Stimulated activated CD4-positive, alpha-beta T cell treated with anti-CD3 and anti-CD28 coated beads, Interleukin-2, amount 100 ng/mL, for 4 hours (primary cell): Measurements from ENCODE around the gene ARRB1.
"Not testable (repeated sequence)": the region's sequence is repeated elsewhere in the genome, so short reads cannot be mapped to it uniquely, and the experiment has no call there.

Source experiments
- DNase-seq: peaks from one replicate; pipeline ENCODE4 v3.0.0-alpha.2; 2020; ENCODE audit warnings: low read depth

The ARRB1 gene

DNA sequence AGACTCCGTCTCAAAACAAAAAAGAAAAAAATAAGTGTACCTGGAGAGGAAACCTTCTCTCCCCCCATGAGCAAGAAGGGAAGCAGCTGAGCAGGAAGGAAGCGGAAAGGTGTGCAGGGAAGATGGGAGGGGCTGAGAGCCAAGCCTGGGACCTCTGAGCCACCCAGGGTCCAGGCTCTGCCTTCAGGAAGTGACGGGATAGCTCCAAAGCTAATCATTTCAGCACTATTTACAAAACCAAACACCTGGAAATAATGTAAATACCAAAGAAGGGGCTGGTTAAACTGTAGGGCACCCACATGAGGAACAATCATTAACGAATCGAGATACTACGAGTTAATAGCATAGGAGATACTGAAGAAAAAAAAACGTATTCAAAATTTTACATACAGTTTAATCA lies 27.9 kb downstream of the ARRB1 start:
- no peak for DNase-seq

DNA sequence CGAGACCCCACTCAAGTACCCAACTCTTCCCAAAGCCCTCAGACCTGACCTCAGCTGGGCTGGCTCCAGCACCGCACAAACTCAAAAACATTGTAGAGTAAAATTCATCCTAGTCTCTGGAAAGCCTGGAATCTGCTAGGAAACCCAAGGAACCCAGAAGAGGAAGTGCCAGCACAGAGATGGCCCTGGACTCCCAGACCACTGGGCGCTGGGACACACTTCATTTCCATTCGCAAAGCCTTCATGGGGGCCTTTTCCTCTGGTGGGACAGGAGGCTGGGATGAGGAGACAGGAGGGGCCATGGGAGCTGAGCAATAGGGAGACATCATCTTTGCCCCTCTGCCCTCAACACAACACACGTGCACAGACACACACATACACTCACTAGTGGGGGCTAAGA lies 30.8 kb downstream of the ARRB1 start:
- DNase-seq, result no peak

DNA sequence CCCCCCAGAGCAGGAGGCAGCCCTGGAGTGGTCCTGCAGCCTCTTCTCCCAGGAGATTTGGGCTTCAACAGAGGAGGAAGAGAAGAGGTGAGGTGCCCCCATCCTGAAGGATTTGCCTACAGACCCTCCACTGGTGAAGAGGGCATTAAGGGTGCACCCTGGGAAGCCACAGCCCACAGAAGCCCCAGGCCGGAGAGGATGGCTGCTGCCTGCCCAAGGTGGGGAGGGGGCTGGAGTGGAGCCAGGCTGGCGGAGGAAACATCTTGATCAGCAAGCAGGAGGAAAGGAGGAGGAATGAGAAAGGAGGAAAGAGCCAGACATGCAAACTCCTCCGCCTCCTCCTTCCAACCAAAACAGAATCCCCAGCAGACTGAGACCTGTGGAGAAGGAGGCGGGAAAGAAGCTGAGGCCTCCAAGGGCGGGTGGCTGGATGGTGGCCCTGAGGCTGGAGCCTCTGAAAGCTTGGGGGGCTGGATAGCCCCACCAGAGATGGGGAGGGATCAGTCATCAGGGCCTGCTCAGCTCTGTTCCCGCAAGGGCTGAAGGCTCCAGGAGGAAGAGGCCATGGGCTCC lies 31.3 kb downstream of the ARRB1 start:
- no peak for DNase-seq

DNA sequence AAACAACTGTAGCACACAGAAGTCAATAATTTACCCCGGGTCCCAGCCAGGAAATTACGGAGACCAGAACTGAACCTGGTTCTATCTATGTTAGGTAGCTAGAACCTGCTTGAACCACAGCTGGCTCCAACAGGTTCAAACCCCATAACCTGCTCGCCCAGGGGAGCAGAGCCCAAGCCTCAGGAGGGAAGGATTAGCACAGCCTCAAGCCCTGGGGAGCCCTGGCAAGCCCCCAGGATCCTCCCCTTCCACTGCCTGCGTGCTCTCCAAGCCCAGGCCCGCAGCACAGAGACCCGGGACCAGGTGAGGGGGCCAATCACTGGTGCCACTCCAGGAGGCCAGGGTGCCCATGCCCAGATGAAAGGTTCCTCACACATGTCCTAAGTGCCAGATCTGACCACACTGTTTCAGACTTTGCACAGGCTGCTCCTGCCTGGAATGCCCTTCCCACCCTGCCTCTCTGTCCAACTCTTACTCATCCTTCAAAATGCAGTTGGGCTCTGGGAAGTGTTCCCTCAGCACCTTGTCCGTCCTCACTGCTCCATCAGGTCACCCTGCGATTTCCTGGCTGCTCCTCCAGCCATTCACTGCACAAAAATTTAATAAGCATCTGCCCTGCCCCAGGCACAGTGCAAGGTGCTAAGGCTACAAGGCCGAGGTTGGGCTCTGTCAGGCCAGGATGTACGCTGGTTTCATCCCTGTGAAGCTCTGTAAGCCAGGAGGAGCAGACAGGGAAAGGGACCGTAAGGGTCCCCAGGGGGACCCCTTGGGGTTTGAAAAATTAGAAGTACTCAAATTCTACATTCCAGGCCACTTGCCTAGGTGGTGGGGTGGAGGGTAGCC lies 32.2 kb downstream of the ARRB1 start:
- no peak for DNase-seq

DNA sequence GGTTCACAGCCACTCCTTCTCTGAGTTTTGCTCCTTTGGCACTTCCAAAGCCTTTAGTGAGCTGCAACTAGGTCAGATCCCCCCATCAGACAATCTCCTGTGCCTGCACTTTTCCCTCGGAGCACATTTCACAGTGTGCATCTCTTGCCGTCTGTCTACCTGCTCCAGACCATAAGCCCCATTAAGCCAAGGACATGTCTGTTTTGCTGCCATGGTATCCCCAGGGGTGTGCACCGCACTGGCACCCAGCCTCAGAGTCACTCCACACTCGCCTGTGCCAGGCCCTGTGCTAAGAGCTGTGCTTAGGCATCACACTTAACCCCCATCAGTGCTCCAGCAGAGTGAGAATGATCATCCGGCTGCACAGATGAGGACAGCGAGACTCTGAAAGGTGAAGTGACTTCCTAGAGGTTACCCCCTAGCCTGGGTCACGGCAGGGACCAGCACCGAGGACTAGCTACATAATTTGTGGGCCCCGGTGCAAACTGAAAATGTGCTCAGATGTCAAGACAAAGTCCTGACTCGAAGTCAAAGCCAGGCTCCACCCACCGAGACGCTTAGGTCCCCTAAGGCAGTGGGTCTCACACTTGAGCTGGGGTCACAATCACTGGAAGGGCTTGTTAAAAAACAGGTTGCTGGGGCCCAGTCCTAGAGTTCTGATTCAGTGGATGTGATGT lies 33.9 kb downstream of the ARRB1 start:
- no peak for DNase-seq

DNA sequence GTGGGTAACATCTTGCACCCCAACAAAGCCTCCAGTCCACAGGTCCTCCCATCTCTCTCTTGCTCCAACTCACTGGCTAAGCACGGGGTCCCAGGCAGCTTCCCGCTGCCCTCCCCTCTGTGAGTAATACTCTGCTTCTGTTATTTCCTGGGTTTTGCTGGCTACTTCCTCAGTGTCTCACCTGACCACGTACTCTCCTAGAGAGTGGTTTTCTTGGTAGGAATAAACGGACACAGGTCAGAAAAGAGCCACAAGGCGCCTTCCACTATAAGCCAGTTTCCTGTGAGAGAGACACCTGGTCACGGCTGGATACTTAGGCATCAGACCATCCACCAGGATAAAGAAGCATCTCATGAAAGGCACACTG lies 36.0 kb downstream of the ARRB1 start:
- DNase-seq, result no peak

DNA sequence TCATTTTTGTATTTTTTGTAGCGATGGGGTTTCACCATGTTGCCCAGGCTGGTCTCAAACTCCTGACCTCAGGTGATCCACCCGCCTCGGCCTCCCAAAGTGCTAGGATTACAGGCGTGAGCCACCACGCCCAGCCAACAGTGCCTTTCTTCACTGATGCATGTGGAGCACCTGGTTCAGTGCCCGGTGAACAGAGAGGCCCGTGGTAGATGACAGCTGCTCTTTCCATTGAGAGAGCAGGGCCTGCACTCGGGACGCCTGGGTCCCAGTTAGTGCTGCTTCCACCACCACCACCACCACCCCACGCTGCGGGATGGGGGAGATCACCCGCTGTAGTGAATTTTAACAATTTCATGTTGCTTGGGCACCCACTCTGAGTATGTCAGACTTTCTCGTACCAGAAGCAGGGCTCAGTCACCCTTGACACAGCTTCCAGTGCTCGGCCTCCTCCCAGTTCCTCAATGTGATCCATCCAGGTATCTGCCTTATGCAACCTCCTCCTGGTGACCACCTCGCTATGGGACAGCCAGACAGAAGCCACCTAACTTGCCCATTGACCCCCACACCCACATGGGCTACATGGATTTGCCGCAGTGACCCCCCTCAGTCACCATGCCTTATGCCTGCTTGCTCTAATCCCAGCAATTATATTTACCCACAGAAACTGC lies 36.6 kb downstream of the ARRB1 start:
- no peak for DNase-seq

DNA sequence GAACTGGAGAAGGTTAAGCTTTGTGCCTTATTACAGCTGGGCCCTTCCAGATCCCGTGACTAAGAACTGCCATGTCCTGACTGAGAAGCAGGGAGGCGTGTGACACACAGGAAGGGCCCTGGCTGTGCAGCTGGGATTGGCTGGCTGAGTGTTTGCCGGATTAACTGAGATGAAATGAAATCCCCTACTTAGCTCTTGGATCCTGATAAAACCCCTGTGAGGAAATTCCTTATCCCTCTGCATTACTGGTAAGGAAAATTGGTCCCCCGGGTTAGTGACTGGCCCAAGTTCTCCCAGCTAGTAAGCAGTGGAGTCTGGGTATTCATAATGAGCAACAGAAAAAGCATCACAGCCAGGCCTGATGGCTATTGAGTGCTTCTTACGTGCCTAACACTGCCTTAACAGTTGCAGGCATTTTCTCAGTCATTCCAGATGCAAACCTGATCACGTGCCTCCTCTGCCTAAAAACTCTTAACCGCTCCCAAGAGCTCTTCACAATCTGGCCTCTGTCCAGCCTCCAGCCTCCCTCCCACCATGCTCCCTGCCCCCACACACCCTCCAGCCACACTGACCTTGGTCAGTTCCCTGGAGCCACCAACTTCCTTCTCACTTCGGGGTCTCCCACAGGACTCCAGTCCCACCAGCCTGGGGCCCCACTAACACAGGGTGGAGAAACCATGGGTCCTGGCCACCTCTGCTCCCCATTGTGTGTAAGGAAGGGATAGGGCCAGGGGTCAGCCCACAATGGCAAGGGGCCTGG lies 37.8 kb downstream of the ARRB1 start:
- DNase-seq, result no peak

DNA sequence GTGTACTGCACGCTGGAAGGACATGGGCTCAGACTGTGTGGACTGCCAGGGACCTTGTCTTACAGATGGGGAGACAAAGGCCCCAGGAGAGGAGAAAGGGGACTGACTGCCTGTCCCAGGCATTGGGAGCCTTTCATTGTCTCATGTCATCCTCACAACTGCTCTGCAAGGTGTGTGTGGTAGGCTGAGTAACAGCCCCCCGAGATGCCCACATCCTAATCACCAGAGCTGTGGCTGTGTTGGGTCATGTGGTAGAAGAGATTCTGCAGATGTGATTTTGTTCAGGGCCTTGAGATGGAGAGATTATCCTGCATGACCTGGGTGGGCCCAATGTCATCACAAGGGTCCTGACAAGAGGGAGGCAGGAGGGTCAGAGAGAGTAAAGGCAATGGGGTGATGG lies 39.1 kb downstream of the ARRB1 start:
- no peak for DNase-seq

DNA sequence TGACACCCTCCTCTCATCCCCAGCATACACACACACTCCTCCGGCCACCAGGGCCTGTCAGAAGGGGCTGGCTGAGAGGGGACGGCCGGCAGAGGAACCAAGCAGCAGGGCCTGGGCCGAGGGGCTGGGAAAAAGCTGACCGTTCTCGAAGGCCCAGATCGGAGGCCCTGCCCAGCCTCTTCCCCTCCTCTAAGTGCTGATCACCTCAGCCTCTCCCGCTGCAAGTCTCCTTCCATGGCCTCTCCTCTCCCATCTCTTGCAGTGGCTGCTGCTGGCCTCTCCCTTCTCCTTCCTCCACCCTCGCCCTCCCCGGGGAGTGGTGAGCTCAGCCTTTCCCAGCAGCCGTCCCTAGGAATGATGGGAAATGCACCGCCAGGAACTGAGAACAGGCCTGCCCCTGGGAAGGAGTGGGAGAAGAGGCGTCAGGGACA lies 39.6 kb downstream of the ARRB1 start:
- no peak for DNase-seq

DNA sequence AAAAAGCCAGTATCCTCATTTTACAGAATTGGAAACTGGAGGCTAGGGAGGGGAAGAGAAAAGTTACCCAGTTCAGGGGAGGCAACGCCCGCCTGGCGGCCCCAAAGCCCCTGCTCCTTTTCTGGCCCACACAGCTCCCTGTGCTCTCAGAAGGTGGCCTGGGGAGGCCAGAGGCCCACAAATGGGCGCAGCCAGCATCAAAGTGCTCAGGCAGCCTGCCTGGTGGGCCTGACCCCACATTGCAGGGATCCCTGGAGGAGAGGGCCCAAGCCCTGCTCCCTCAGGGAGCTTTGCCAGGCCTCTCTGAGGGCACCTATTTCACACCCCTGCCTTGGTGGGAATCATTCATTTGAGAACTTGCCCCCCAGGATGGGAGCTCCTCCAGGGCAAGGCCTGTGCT lies 42.5 kb downstream of the ARRB1 start:
- DNase-seq, result no peak

DNA sequence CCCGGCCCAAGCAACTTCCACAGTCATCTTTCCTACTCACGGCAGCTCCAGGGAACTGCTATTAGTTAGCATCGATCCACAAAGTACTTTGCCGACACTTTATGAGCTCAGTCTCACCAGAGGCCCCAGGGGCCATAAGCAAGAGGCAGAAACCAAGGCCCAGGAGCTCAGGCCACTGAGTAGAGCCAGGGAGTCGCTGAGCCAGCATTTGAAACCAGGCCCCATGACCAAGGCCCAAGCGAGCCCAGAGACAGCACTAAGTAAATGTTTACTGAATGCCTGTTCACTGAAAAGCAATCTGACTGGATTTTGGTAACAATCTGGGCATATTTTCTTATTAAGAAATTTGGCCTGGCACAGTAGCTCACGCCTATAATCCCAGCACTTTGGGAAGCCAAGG lies 43.3 kb downstream of the ARRB1 start:
- no peak for DNase-seq

DNA sequence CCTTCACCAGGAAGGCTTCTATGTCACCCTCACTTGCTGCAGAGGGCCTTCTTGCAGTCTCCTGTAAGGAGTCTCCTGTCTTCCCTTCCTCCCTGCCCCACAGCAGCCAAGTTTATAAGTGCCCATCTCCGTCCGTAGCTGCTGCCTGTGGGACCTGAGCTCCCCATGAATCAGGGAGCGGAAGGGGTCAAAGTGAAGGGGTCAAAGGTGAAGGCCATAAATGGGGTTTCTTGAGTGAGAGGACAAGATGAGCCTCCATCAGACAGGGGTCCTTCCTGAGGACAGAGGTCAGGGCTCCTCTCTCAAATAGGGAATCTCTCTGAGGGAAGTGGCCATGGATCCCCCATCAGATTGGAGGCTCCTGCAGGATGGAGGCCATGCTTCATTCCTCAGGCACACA lies 44.4 kb downstream of the ARRB1 start:
- DNase-seq, result no peak

DNA sequence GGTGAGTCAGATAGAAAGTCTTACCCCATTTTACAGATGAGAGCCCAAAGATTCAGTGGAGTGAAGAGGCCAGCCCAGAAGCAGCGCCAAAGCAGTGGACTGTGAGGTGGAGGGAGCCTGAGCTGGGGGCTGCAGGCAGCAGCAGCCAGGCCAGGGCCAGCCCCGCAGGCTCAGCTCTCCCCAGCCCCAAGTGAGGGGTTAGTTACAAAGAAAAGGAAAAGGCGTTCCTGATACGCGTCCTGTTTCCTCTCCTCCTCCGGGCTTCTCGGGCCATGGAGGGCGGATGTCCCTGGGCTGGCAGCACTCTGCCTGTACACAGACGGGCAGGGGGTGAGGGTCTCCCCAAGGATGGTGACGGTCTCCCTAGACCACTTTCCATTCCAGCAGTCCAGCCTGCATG lies 44.9 kb downstream of the ARRB1 start:
- no peak for DNase-seq

DNA sequence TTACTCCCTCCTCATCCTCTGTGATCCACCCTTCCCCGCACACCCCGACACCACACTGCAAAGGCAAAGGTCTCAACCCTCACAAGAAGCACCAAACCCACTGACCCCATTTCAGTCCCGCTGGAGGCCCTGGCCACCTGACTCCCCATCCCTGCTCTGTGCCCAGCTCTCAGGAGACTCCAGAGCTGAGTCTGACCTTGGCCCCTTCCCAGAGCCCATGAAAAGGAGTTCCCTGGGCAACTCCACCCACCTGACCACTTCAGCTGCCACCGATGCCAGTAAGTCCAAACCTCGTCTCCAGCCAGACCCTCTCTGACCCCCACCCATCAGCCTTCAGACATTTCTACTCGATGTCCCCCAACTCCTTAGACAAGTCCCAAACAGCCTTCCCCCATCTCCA lies 45.5 kb downstream of the ARRB1 start:
- DNase-seq, result no peak

DNA sequence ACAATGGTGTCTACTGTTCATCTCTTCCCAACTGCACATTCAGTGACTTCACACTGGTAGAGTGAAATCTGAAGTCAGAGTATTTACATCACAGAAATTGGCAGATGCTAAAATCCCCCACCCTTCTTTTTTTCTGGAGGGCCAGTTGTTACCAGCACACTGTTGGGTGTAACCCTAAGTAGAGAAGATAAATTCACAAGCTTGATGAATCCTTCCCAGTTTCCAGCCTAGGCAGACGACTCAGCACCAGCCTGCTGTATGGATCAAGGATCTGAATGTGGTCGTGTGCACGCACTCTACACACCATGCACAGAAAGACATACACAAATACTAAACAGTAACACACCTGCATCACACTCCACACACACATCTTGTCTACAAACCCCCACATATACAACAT lies 46.0 kb downstream of the ARRB1 start:
- DNase-seq, result no peak

DNA sequence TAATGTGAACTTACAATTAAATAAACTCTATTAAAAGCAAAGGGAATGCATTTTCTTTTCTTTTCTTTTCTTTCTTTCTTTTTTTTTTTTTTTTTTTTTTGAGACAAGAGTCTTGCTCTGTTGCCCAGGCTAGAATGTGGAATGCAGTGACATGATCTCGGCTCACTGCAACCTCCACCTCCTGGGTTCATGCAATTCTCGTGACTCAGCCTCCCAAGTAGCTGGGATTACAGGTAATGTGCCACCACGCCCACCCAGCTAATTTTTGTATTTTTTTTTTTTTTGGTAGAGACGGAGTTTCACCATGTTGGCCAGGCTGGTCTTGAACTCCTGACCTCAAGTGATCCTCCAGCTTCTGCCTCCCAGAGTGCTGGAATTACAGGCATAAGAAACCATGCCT lies 46.5 kb downstream of the ARRB1 start:
- DNase-seq, result not testable (repeated sequence)

DNA sequence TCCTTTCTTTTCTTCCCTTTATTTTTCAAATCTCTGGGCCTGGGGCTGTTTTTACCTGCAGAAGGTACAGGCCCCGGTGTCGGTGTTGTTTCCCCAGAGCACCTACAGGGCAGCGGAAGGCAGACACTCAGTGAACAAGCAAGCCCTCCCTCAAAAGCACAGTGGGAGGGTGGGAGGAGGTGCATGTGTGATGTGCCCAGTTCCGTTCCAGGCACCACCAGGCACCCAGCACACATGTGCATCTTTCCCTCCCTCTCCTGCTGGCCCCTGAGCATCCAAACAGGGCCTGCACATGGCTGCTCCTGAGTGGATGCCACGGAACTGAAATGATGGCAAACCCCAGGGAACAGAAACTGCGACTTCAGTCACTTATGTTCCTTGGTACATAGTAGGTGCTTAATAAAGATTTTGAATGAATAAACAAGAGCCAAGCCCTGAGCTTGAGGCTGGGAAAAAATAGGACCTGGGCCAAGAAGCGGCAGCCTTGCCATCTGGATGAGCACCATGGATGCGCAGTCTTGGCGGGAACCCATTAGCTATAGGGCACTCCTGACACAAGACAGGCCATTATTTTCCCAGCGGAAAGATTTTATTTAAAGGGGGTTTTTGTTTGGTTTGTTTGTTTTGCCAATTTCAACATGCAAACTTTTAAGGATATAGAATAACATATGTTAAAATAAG lies 47.8 kb downstream of the ARRB1 start:
- no peak for DNase-seq

DNA sequence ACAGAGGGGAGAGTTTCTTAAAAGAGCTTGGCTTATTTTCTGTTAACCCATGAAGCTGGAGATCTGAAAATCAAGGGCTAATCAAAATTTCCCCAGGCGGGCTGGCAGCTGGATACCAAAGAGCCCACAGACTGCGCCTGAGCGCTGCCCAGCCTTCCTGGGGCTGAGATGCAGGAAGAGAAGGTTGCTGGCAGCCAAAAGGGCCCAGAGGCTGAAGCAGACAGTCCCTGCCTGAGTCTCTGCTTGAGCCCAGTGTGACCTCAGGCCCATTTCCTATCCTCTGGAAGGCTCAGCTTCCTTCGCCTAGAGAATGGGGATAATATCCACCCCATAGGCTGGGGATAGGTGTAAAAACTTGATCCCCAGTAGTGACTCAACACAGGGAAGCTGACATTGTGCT lies 49.1 kb downstream of the ARRB1 start:
- DNase-seq, result no peak

DNA sequence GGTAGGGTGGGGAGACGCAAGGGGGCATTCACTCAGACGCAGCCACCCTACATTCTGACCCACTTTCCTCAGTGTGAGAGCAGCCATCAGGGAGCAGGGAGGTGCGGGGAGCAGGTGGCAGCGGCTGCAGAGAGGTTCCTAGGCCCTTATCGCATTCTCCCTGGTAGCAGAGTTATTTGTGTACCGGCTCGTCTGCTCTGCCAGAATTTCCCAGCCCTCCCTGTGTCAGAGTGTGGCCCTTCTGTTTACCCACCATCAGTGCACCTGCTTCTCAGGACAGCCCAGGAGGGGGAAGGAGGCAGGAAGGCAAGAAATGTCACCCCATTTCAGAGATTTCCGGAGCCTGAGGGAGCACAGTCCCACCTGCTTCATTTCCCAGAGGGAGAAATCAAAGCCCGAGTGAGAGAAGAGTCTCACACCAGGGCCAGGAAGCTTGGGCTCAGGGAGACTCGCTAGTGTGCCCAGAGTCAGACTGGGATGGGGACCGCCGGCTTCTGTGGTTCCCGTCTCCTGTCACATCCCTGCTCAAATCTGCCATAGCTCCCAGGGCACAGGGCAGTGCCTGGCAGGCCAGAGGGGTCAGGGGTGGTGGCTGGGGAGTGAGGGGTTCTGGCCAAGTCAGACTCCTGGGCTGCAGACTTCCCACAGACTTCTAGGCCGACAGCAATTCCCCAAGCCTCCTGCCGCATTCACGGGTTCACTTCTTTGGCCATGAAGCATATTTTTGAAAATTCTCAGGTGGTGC lies 49.7 kb downstream of the ARRB1 start:
- DNase-seq, result no peak

DNA sequence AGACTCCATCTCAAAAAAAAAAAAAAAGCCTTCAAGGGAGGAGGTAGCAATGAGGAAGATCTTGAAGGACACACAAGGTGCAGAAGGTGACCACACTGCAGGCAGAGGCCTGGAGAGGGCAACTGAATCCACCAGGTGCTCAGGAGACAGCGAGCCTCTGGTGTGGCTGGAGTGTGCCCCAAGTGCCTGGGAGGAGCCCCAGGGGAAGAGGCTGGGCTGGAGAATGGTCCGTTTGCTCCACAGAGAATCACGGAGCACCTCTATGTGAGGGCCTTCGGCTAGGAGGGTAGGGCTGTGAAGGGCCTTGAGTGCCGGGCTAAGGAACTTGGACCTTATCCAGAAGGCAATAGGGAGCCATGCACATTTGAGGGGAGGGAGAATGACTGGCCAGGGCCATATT lies 50.3 kb downstream of the ARRB1 start:
- no peak for DNase-seq
